Caco-2 (cell line): ENCODE data around the gene MANEAL. TPM values are rescaled to one million over a fixed set of nuclear protein-coding genes. Genes with fewer than 3 reads are reported as not detected.
A peak's percentile ranks its signal among the peaks of the same experiment; 100 is the strongest.

Experiments used
- BruUV-seq: library from RNA; stranded (reverse); fragments of 400-500 nt; replicated peaks from 2 replicates; lab custom pipeline; 2021; lab: Mats Ljungman, UMichigan
- CTCF ChIA-PET: fragments of 300-600 bp; sonication (Branson Sonifier 250); formaldehyde crosslinking; loops from one replicate; lab custom pipeline; 2022; ENCODE audit warnings: antibody characterized with exemption; lab: Charles Lee
- POLR2A ChIA-PET: fragments of 300-600 bp; sonication (Branson Sonifier 250); formaldehyde crosslinking; loops from one replicate; lab custom pipeline; 2022; ENCODE audit warnings: antibody characterized with exemption; lab: Charles Lee
- DNase-seq, 2 experiments: peaks; one replicate each; pipeline versions ENCODE4 v3.0.0 to v3.0.0-alpha.2; 2020 to 2022
- H3K27me3 ChIP-seq: replicated peaks from 2 replicates; pipeline ENCODE4 v1.6.0; 2011; ENCODE audit warnings: low read length; ENCODE audit not compliant: control insufficient read depth, insufficient read depth
- H3K36me3 ChIP-seq: 2 replicates; pipeline ENCODE4 v1.5.1; 2011; ENCODE audit warnings: low read length; ENCODE audit not compliant: control insufficient read depth, insufficient read depth
- H3K4me1 ChIP-seq: fragments of 250-450 bp; sonication (Bioruptor Pico); 2 replicates; pipeline ENCODE4 v1.5.1; 2020; ENCODE audit warnings: mild to moderate bottlenecking
- H3K4me3 ChIP-seq: 2 replicates; pipeline ENCODE4 v1.5.1; 2011; ENCODE audit warnings: low read depth, mild to moderate bottlenecking, control low read depth, low read length
- H3K9me3 ChIP-seq: fragments of 250-450 bp; sonication (Bioruptor Pico); 2 replicates; pipeline ENCODE4 v1.5.1; 2020; ENCODE audit warnings: mild to moderate bottlenecking, moderate library complexity
- H3K27ac Mint-ChIP-seq: one replicate; pipeline ENCODE4 v1.8.0; 2022; ENCODE audit warnings: mixed read lengths; ENCODE audit not compliant: unreplicated experiment
- H3K27me3 Mint-ChIP-seq: one replicate; pipeline ENCODE4 v1.8.0; 2022; ENCODE audit warnings: mixed read lengths; ENCODE audit not compliant: insufficient read depth, unreplicated experiment
- H3K36me3 Mint-ChIP-seq: one replicate; pipeline ENCODE4 v1.8.0; 2022; ENCODE audit warnings: mild to moderate bottlenecking, mixed read lengths; ENCODE audit not compliant: insufficient read depth, unreplicated experiment
- H3K4me1 Mint-ChIP-seq: one replicate; pipeline ENCODE4 v1.8.0; 2022; ENCODE audit warnings: low read depth, mixed read lengths; ENCODE audit not compliant: unreplicated experiment
- H3K4me3 Mint-ChIP-seq: one replicate; pipeline ENCODE4 v1.8.0; 2022; ENCODE audit warnings: mild to moderate bottlenecking, moderate library complexity, mixed read lengths; ENCODE audit not compliant: unreplicated experiment
- H3K9me3 Mint-ChIP-seq: one replicate; pipeline ENCODE4 v1.8.0; 2022; ENCODE audit warnings: mixed read lengths; ENCODE audit not compliant: unreplicated experiment
- intact Hi-C: fragments of 100-400 bp; cut with micrococcal nuclease; formaldehyde crosslinking; loops from one replicate; pipeline ENCODE4 v1.10.0; 2022; ENCODE audit not compliant: unreplicated experiment
- total RNA-seq: library from RNA; stranded (reverse); gene quantifications from 2 replicates; pipeline ENCODE4 v1.2.3, GENCODE V29; 2022
- TF ChIP-seq, protein P1 (sequence below), 2 experiments: fragments of 200-600 bp in 1 of 2; IDR thresholded peaks; 1 replicate in 1 of 2; 2 replicates in 1 of 2; pipeline versions ENCODE4 v1.5.1 to v1.8.0; 2011 to 2022; ENCODE audit warnings: antibody characterized with exemption in 1 of 2, control low read depth in 1 of 2, inconsistent platforms in 1 of 2, low read depth in 1 of 2, low read length in 1 of 2, mild to moderate bottlenecking in 1 of 2, moderate library complexity in 1 of 2; ENCODE audit not compliant: insufficient read depth in 1 of 2, severe bottlenecking in 1 of 2, unreplicated experiment in 1 of 2

The MANEAL gene
- total RNA-seq, 1 experiment from 2014 or later, result 25.9 TPM

DNA sequence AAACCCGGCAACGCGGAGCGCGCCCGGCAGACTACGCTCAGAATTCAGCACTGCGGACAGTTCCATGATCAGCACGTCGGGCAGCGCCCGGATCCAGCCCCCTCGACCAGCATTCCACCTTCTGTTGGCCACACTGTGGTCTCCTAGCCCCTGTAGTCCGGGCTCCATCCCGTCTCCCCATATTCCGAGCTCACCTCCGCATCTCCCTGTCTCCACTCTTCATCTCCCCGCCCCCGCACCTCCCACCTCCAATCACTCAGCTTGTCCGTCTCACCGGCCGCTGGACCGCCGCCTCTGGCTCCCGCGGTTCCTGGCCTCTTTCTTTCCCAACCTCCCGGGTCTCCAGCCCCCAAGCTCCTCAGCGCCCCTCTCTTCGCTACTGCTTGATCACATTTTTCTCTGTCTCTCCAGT is 29.2 kb upstream of the MANEAL start:
- ChIA-PET POLR2A (interaction anchor here (0.7 kb wide), 1 partner anchor 82 kb away, joined by 3 read pairs; no protein-coding TSS in a partner anchor), CTCF (no interaction called here)
- Histone ChIP-seq H3K4me3 (no peak overlapping the region), H3K9me3 (no peaks in the 10 kb centered on the region), H3K36me3 (no peaks in the 10 kb centered on the region), H3K27me3 (no peaks in the 10 kb centered on the region), H3K4me1 (no peaks in the 10 kb centered on the region)
- Mint-ChIP-seq H3K27ac (no peak overlapping the region), H3K36me3 (no peaks in the 10 kb centered on the region), H3K4me3 (no peak overlapping the region), H3K9me3 (no peaks in the 10 kb centered on the region), H3K27me3 (peaks cover 13% of the 10 kb centered on the region), H3K4me1 (no peaks in the 10 kb centered on the region)
- TF ChIP-seq, protein P1, sequence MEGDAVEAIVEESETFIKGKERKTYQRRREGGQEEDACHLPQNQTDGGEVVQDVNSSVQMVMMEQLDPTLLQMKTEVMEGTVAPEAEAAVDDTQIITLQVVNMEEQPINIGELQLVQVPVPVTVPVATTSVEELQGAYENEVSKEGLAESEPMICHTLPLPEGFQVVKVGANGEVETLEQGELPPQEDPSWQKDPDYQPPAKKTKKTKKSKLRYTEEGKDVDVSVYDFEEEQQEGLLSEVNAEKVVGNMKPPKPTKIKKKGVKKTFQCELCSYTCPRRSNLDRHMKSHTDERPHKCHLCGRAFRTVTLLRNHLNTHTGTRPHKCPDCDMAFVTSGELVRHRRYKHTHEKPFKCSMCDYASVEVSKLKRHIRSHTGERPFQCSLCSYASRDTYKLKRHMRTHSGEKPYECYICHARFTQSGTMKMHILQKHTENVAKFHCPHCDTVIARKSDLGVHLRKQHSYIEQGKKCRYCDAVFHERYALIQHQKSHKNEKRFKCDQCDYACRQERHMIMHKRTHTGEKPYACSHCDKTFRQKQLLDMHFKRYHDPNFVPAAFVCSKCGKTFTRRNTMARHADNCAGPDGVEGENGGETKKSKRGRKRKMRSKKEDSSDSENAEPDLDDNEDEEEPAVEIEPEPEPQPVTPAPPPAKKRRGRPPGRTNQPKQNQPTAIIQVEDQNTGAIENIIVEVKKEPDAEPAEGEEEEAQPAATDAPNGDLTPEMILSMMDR (IDR thresholded peaks at IDR 0.05; ENCODE audit: insufficient read depth in 1 of 2, low read depth in 1 of 2, low read length in 1 of 2, severe bottlenecking in 1 of 2, unreplicated experiment in 1 of 2), result no peak
- DNase-seq, result peak; percentile 57 to 71
- no TSS peak for BruUV-seq
- intact Hi-C loops, result no loop called here

- intact Hi-C loops, result no loop called here
- no peaks in the 10 kb centered on the region for H3K36me3 Mint-ChIP-seq
- H3K4me3 Mint-ChIP-seq, result peak within 1 kb of the TSS; percentile 29
- BruUV-seq, result no TSS peak
- H3K27ac Mint-ChIP-seq, result no peak within 1 kb of the TSS
- no peaks in the 10 kb centered on the region for H3K4me1 ChIP-seq
- H3K9me3 ChIP-seq, result no peaks in the 10 kb centered on the region
- no peaks in the 10 kb centered on the region for H3K4me1 Mint-ChIP-seq
- no peaks in the 10 kb centered on the region for H3K36me3 ChIP-seq
- CTCF ChIA-PET, result no interaction called here
- no peaks in the 10 kb centered on the region for H3K27me3 ChIP-seq
- POLR2A ChIA-PET, result interaction anchor here (0.7 kb wide), 1 partner anchor 82 kb away, joined by 3 read pairs; no protein-coding TSS in a partner anchor
- TF ChIP-seq, protein P1 (IDR thresholded peaks at IDR 0.05; ENCODE audit: insufficient read depth in 1 of 2, low read depth in 1 of 2, low read length in 1 of 2, severe bottlenecking in 1 of 2, unreplicated experiment in 1 of 2), result no peak
- H3K9me3 Mint-ChIP-seq, result no peaks in the 10 kb centered on the region
- H3K27me3 Mint-ChIP-seq, result peaks cover 13% of the 10 kb centered on the region
- peak within 1 kb of the TSS; percentile 4; the same call in 1 of the 2 replicates for H3K4me3 ChIP-seq
- no peak for DNase-seq
Measured at GRCh38 chr1:37764888-37765441, 28.7 kb upstream of the MANEAL start, which contains the start of gene EPHA10. Gene EPHA10 (minus strand): TSS chr1:37765120. CDS start chr1:37765066, 54 bp downstream.

GRCh38 chr1:37765916-37766664 is 27.6 kb upstream of the MANEAL start:
- DNase-seq, result no peak
- intact Hi-C loops, result no loop called here
- Histone ChIP-seq H3K36me3 (no peaks in the 10 kb centered on the region), H3K27me3 (no peaks in the 10 kb centered on the region), H3K4me1 (no peaks in the 10 kb centered on the region), H3K9me3 (no peaks in the 10 kb centered on the region), H3K4me3 (peak overlapping the region; percentile 4; the same call in 1 of the 2 replicates)
- ChIA-PET POLR2A (no interaction called here), CTCF (interaction anchor here (1.1 kb wide), 1 partner anchor 162 kb away, joined by 3 read pairs; no protein-coding TSS in a partner anchor)
- no peak overlapping the region for H3K27ac Mint-ChIP-seq
- H3K36me3 Mint-ChIP-seq, result no peaks in the 10 kb centered on the region
- H3K4me1 Mint-ChIP-seq, result no peaks in the 10 kb centered on the region
- H3K9me3 Mint-ChIP-seq, result no peaks in the 10 kb centered on the region
- BruUV-seq, result no TSS peak
- TF ChIP-seq, protein P1 (IDR thresholded peaks at IDR 0.05; ENCODE audit: insufficient read depth in 1 of 2, low read depth in 1 of 2, low read length in 1 of 2, severe bottlenecking in 1 of 2, unreplicated experiment in 1 of 2), result peak in 1 of 2 experiments; percentile 21
- peaks cover 16% of the 10 kb centered on the region for H3K27me3 Mint-ChIP-seq
- peak overlapping the region; percentile 29 for H3K4me3 Mint-ChIP-seq
